Esophagus muscularis mucosa (tissue), 3 donors: ENCODE measurements around the gene CCDC149.

Source experiments
- CTCF ChIP-seq, 3 experiments: fragments of 200-600 bp in 2 of 3; fragments of 450-650 bp in 1 of 3; sonication (generic) in 2 of 3; IDR thresholded peaks; one replicate each; pipeline ENCODE4 v1.5.1; 2017 to 2019; ENCODE audit warnings: antibody characterized with exemption in 3 of 3, mild to moderate bottlenecking in 2 of 3, moderate library complexity in 1 of 3
- POLR2A ChIP-seq: fragments of 450-650 bp; IDR thresholded peaks from one replicate; pipeline ENCODE4 v1.6.1; 2017; ENCODE audit warnings: antibody characterized with exemption, moderate library complexity, mild to moderate bottlenecking, low read depth
- POLR2AphosphoS5 ChIP-seq, 2 donors: sonication (generic); formaldehyde crosslinking; IDR thresholded peaks; one replicate each; pipeline ENCODE4 v1.6.1; 2017; ENCODE audit warnings: antibody characterized with exemption in 2 of 2

GRCh38 chr4:24932515-24933225 is 19.8 kb upstream of the CCDC149 start:
- TF ChIP-seq CTCF (IDR thresholded peaks at IDR 0.05) (no peak), POLR2A (no peak), POLR2AphosphoS5 (IDR thresholded peaks at IDR 0.05) (no peak)
